HepG2 (cell line): Measurements from ENCODE around the gene STX7. TPM values are rescaled to one million over a fixed set of nuclear protein-coding genes. Genes with fewer than 3 reads are reported as not detected.

ENCODE experiments used
- AFF4 ChIP-seq: sonication (generic); formaldehyde crosslinking; IDR thresholded peaks from 2 replicates; pipeline ENCODE4 v1.4.0; 2020; ENCODE audit warnings: missing genetic modification reagents
- CSRNP1 ChIP-seq: sonication (generic); formaldehyde crosslinking; IDR thresholded peaks from 2 replicates; pipeline ENCODE4 v1.8.1; 2023; ENCODE audit warnings: mild to moderate bottlenecking, missing genetic modification reagents
- GATAD1 ChIP-seq: IDR thresholded peaks from 2 replicates; pipeline ENCODE4 v1.6.1; 2016; ENCODE audit warnings: missing genetic modification reagents, missing compliant biosample characterization
- NKX3-1 ChIP-seq: sonication (generic); formaldehyde crosslinking; IDR thresholded peaks from 2 replicates; pipeline ENCODE4 v1.5.0; 2020; ENCODE audit warnings: missing genetic modification reagents
- PRDM4 ChIP-seq: sonication (generic); formaldehyde crosslinking; IDR thresholded peaks from 2 replicates; pipeline ENCODE4 v1.9.0; 2021; ENCODE audit warnings: missing genetic modification reagents, borderline replicate concordance
- TEAD2 ChIP-seq: sonication (generic); formaldehyde crosslinking; IDR thresholded peaks from 2 replicates; pipeline ENCODE4 v1.9.0; 2021; ENCODE audit warnings: missing genetic modification reagents
- TFDP1 ChIP-seq: IDR thresholded peaks from 2 replicates; pipeline ENCODE4 v1.6.1; 2016; ENCODE audit warnings: missing compliant biosample characterization, missing genetic modification reagents, borderline replicate concordance
- ZNF230 ChIP-seq: sonication (generic); formaldehyde crosslinking; IDR thresholded peaks from 2 replicates; pipeline ENCODE4 v1.4.0; 2020; ENCODE audit warnings: mild to moderate bottlenecking, missing genetic modification reagents
- polyA plus RNA-seq, 8 experiments: library from polyadenylated mRNA; depleted of rRNA in 3 of 8; stranded (reverse) in 7 of 8; unstranded in 1 of 8; fragments of >200 nt; fragmentation: Illumina TruSeq in 4 of 8; extraction: Trizol in 4 of 8; gene quantifications; 2 replicates each; pipeline versions ENCODE4 v1.2.1 to v1.2.3, GENCODE V29; 2011 to 2016; ENCODE audit warnings: low read depth in 4 of 8, missing spikeins in 1 of 8, mixed read lengths in 1 of 8; ENCODE audit not compliant: insufficient read depth in 1 of 8
- total RNA-seq, 5 experiments: library from RNA; depleted of rRNA; stranded (reverse); fragments of >200 nt; fragmentation: Illumina TruSeq; extraction: Trizol; gene quantifications; 2 replicates each; pipeline ENCODE4 v1.2.3, GENCODE V29; 2016; ENCODE audit warnings: low read depth in 1 of 5
- TF ChIP-seq, protein P1 (sequence below), 2 experiments: fragments of 450-650 bp in 1 of 2; sonication (generic) in 1 of 2; formaldehyde crosslinking; IDR thresholded peaks; 2 replicates each; pipeline versions ENCODE4 v1.5.0 to v1.8.0; 2020 to 2022; ENCODE audit warnings: mild to moderate bottlenecking in 1 of 2, missing genetic modification reagents in 1 of 2
- TF ChIP-seq, protein P2 (sequence below): sonication (generic); formaldehyde crosslinking; IDR thresholded peaks from 2 replicates; pipeline ENCODE4 v1.9.0; 2021; ENCODE audit warnings: missing genetic modification reagents, borderline replicate concordance
- TF ChIP-seq, protein P3 (sequence below): sonication (generic); formaldehyde crosslinking; IDR thresholded peaks from 2 replicates; pipeline ENCODE4 v1.8.1; 2023; ENCODE audit warnings: mild to moderate bottlenecking, missing genetic modification reagents

Gene STX7
- total and polyA plus RNA-seq, 2 of the 13 experiments (the other 11 are each of a cell fraction or from before 2014, with no cell fraction given), result 28.0 to 34.7 TPM

- TF ChIP-seq AFF4 (CRISPR knock-in tag) (no peak), GATAD1 (CRISPR knock-in tag) (no peak), TFDP1 (peak; percentile 61; the same call in 1 of the 2 replicates), PRDM4 (CRISPR knock-in tag) (no peak), NKX3-1 (CRISPR knock-in tag) (no peak; the same call in 1 of the 2 replicates), CSRNP1 (peak; percentile 95), ZNF230 (peak; percentile 36; the same call in 1 of the 2 replicates), TEAD2 (CRISPR knock-in tag) (no peak)
- TF ChIP-seq, protein P1, sequence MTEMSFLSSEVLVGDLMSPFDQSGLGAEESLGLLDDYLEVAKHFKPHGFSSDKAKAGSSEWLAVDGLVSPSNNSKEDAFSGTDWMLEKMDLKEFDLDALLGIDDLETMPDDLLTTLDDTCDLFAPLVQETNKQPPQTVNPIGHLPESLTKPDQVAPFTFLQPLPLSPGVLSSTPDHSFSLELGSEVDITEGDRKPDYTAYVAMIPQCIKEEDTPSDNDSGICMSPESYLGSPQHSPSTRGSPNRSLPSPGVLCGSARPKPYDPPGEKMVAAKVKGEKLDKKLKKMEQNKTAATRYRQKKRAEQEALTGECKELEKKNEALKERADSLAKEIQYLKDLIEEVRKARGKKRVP (CRISPR knock-in tag; IDR thresholded peaks at IDR 0.05), result peak in 1 of 2 experiments; percentile 45; a peak in 1 of 4 replicates
- TF ChIP-seq, protein P2, sequence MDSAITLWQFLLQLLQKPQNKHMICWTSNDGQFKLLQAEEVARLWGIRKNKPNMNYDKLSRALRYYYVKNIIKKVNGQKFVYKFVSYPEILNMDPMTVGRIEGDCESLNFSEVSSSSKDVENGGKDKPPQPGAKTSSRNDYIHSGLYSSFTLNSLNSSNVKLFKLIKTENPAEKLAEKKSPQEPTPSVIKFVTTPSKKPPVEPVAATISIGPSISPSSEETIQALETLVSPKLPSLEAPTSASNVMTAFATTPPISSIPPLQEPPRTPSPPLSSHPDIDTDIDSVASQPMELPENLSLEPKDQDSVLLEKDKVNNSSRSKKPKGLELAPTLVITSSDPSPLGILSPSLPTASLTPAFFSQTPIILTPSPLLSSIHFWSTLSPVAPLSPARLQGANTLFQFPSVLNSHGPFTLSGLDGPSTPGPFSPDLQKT (CRISPR knock-in tag), result no peak
- TF ChIP-seq, protein P3, sequence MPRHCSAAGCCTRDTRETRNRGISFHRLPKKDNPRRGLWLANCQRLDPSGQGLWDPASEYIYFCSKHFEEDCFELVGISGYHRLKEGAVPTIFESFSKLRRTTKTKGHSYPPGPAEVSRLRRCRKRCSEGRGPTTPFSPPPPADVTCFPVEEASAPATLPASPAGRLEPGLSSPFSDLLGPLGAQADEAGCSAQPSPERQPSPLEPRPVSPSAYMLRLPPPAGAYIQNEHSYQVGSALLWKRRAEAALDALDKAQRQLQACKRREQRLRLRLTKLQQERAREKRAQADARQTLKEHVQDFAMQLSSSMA (CRISPR knock-in tag), result peak; percentile 90
These were observed at the start of gene STX7 (continued) for GRCh38 chr6:132512638-132513632.
